Calu3 (cell line): ENCODE data around the gene WDR74. TPM values are rescaled to one million over a fixed set of nuclear protein-coding genes. Genes with fewer than 3 reads are reported as not detected.

Source experiments
- Bru-seq: library from RNA; stranded (reverse); fragments of 400-500 nt; gene quantifications from one replicate; lab custom pipeline; 2021; lab: Mats Ljungman, UMichigan
- BruChase-seq, 2 experiments: library from RNA; stranded (reverse); fragments of 400-500 nt; gene quantifications; one replicate each; lab custom pipeline; 2021; lab: Mats Ljungman, UMichigan
- BruUV-seq: library from RNA; stranded (reverse); fragments of 400-500 nt; replicated peaks from 2 replicates; lab custom pipeline; 2021; lab: Mats Ljungman, UMichigan
- CTCF ChIA-PET: fragments of 300-600 bp; sonication (Branson Sonifier 250); formaldehyde crosslinking; loops from one replicate; lab custom pipeline; 2022; ENCODE audit warnings: antibody characterized with exemption; lab: Charles Lee
- DNase-seq: peaks from one replicate; pipeline ENCODE4 v3.0.0; 2022
- H3K27ac Mint-ChIP-seq: one replicate; pipeline ENCODE4 v1.8.0; 2022; ENCODE audit warnings: mixed read lengths; ENCODE audit not compliant: unreplicated experiment
- H3K27me3 Mint-ChIP-seq: one replicate; pipeline ENCODE4 v1.8.0; 2022; ENCODE audit warnings: mixed read lengths; ENCODE audit not compliant: unreplicated experiment
- H3K36me3 Mint-ChIP-seq: one replicate; pipeline ENCODE4 v1.8.0; 2022; ENCODE audit warnings: mild to moderate bottlenecking, moderate library complexity, mixed read lengths; ENCODE audit not compliant: insufficient read depth, unreplicated experiment
- H3K4me1 Mint-ChIP-seq: one replicate; pipeline ENCODE4 v1.8.0; 2022; ENCODE audit warnings: mild to moderate bottlenecking, low read depth, mixed read lengths; ENCODE audit not compliant: unreplicated experiment
- H3K4me3 Mint-ChIP-seq: one replicate; pipeline ENCODE4 v1.8.0; 2022; ENCODE audit warnings: mild to moderate bottlenecking, low read depth, moderate library complexity, mixed read lengths; ENCODE audit not compliant: unreplicated experiment
- H3K9me3 Mint-ChIP-seq: one replicate; pipeline ENCODE4 v1.8.0; 2022; ENCODE audit warnings: low read depth, mixed read lengths; ENCODE audit not compliant: unreplicated experiment
- CTCF ChIP-seq: fragments of 200-600 bp; IDR thresholded peaks from one replicate; pipeline ENCODE4 v1.8.0; 2022; ENCODE audit warnings: antibody characterized with exemption; ENCODE audit not compliant: unreplicated experiment
- intact Hi-C: fragments of 100-400 bp; cut with micrococcal nuclease; formaldehyde crosslinking; loops from one replicate; pipeline ENCODE4 v1.10.0; 2022; ENCODE audit not compliant: unreplicated experiment
- long read RNA-seq: library from polyadenylated mRNA; stranded (forward); transcript quantifications from one replicate; pipeline ENCODE4 v2.0.0, GENCODE V29; 2022
- total RNA-seq: library from RNA; stranded (reverse); gene quantifications from 2 replicates; pipeline ENCODE4 v1.2.3, GENCODE V29; 2022

The WDR74 gene
- 87.7 and 97.4 TPM in 2 replicates for total RNA-seq
- Bru-seq, nascent RNA: percentile 80 among the genes with signal in this experiment
- percentile 79 among the genes with signal in this experiment for BruChase-seq, experiment 1, labeled RNA remaining after a 6-hour chase
- BruChase-seq, experiment 2, labeled RNA remaining after a 2-hour chase: percentile 74 among the genes with signal in this experiment
- long read RNA-seq, transcript WDR74-201 (11 exons, 1,289 nt): major isoform, 91 of 112 reads
- long read RNA-seq, partial matches to known transcripts: 9 of 112 reads
- long read RNA-seq, other reads (novel, unspliced or antisense): 9 of 112 reads

GRCh38 chr11:62839050-62839945 lies at the start of gene WDR74:
WDR74 (minus strand) TSS chr11:62839590; CDS start chr11:62839570, 20 bp downstream.
- H3K36me3 Mint-ChIP-seq: peaks cover 15% of the 10 kb centered on the region
- no peak within 1 kb of the TSS for H3K27ac Mint-ChIP-seq
- TF ChIP-seq CTCF: no peak
- BruUV-seq: no TSS peak
- H3K9me3 Mint-ChIP-seq: no peaks in the 10 kb centered on the region
- CTCF ChIA-PET: interaction anchor here (0.7 to 1.0 kb wide), 2 partner anchors 42 to 227 kb away, joined by 3 to 7 read pairs; no protein-coding TSS in a partner anchor
- no peaks in the 10 kb centered on the region for H3K27me3 Mint-ChIP-seq
- intact Hi-C loops: no loop called here
- peak; percentile 87 for DNase-seq
- peaks cover 13% of the 10 kb centered on the region for H3K4me1 Mint-ChIP-seq
- H3K4me3 Mint-ChIP-seq: no peak within 1 kb of the TSS

- CTCF ChIA-PET: interaction anchor here (0.6 kb wide), 1 partner anchor 15 kb away, joined by 6 read pairs; no protein-coding TSS in a partner anchor
- H3K4me3 Mint-ChIP-seq: peak overlapping the region; percentile 40
These were observed 49.7 kb upstream of the WDR74 start for GRCh38 chr11:62889126-62889483.

GRCh38 chr11:62888406-62888805 lies 49.0 kb upstream of the WDR74 start:
- TSS peak; percentile 4 for BruUV-seq
- H3K4me3 Mint-ChIP-seq: peak overlapping the region; percentile 40
- H3K36me3 Mint-ChIP-seq: peaks cover 88% of the 10 kb centered on the region
- CTCF ChIA-PET: no interaction called here
- peaks cover 40% of the 10 kb centered on the region for H3K4me1 Mint-ChIP-seq
- peak overlapping the region; percentile 92 for H3K27ac Mint-ChIP-seq
- no peak for DNase-seq
- H3K9me3 Mint-ChIP-seq: no peaks in the 10 kb centered on the region
- intact Hi-C loops: no loop called here
- H3K27me3 Mint-ChIP-seq: no peaks in the 10 kb centered on the region
- TF ChIP-seq CTCF: no peak

More at GRCh38 chr11:62889126-62889483, 49.7 kb upstream of the WDR74 start:
- peaks cover 33% of the 10 kb centered on the region for H3K4me1 Mint-ChIP-seq
- DNase-seq: no peak
- H3K36me3 Mint-ChIP-seq: peaks cover 81% of the 10 kb centered on the region
- intact Hi-C loops: no loop called here
- no peak for TF ChIP-seq CTCF
- peak overlapping the region; percentile 92 for H3K27ac Mint-ChIP-seq
- BruUV-seq: no TSS peak
- peaks cover 1% of the 10 kb centered on the region for H3K27me3 Mint-ChIP-seq
- H3K9me3 Mint-ChIP-seq: no peaks in the 10 kb centered on the region

- CTCF ChIA-PET: no interaction called here
- intact Hi-C loops: no loop called here
- no peak for TF ChIP-seq CTCF
- DNase-seq: no peak
- Mint-ChIP-seq H3K9me3 (no peaks in the 10 kb centered on the region), H3K27me3 (peaks cover 9% of the 10 kb centered on the region), H3K36me3 (peaks cover 100% of the 10 kb centered on the region), H3K27ac (peak overlapping the region; percentile 60), H3K4me3 (peak overlapping the region; percentile 100), H3K4me1 (peaks cover 48% of the 10 kb centered on the region)
- no TSS peak for BruUV-seq
These were observed 45.9 kb upstream of the WDR74 start for GRCh38 chr11:62885137-62885750.
